Body of pancreas (tissue), 4 donors: Measurements from ENCODE around the gene SHH.

ENCODE experiments used
- CTCF ChIP-seq, 7 experiments: fragments of 450-650 bp in 4 of 7; fragments of 200-600 bp in 3 of 7; sonication (generic) in 3 of 7; IDR thresholded peaks; one replicate each; pipeline ENCODE4 v1.5.1; 2016 to 2019; ENCODE audit warnings: antibody characterized with exemption in 7 of 7
- POLR2A ChIP-seq, 3 donors: fragments of 450-650 bp; IDR thresholded peaks; one replicate each; pipeline ENCODE4 v1.6.1; 2016; ENCODE audit warnings: antibody characterized with exemption in 3 of 3, mild to moderate bottlenecking in 2 of 3

DNA sequence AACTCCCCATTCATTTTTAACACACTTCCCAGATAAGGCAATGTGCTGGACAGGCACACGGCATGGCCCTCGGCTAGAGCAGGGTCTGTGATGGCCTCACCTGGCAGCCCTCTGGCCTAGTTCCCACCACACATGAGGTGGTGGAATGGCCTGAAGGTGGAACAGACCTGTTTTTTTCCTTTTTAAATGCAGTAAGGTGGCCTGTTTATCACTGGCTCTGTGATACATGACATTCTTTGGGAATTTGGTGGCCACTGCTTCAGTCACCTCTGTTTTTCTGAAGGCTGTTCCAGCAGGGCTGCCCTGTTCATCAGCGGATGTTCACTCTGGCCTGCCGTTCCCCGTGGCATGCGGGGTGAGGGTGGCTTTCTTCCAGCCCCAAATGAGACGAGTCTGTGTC is 36.6 kb downstream of the SHH start:
- TF ChIP-seq POLR2A (IDR thresholded peaks at IDR 0.05) (no peak), CTCF (IDR thresholded peaks at IDR 0.05) (no peak)
